Loucy (cell line): Measurements from ENCODE around the gene RAMACL.

Experiments used
- CTCF ChIP-seq: fragments of 200-600 bp; sonication (generic); conservative IDR thresholded peaks from 2 replicates; pipeline ENCODE4 v1.5.1; 2014; ENCODE audit warnings: mild to moderate bottlenecking, antibody characterized with exemption, low read length
- EZH2phosphoT487 ChIP-seq: fragments of 200-600 bp; IDR thresholded peaks from 2 replicates; pipeline ENCODE4 v1.6.1; 2018; ENCODE audit warnings: antibody characterized with exemption, mild to moderate bottlenecking, moderate library complexity, borderline replicate concordance

DNA sequence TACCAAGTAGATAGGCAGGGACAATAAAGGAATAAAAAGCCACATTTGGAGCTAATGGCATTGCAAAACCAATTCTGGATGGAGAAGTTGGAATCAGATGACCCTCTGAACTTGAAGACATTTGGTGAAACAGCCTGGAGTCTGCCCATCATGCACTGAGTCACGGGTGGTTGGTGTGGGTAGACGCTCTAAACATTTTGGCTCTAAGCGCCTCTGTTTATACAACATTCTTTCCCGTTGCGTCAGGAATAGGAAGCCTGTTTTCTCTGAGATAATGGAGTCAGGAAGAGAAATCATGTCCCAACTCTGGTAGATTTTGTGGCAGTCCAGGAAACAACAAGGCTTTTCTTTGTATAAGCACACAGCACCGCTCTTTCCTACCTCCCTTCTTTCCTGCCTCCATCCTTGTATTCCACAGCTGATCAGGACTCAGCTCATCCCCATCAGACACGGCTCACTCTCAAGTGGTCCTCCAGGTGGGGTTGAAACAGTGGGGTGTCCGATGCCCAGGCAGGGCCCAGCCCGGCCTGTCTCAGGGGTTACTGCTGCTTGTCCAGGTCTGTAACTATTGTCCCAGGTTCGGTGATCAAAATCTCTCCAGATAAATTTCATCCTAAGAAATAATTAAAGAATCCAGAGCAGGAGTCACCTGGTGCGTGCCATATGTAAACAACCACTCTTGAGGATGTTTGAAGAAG lies 12.1 kb upstream of the RAMACL start:
- TF ChIP-seq CTCF (no peak), EZH2phosphoT487 (no peak)
